ENCODE results near the gene CNTN5.

The CNTN5 gene

GRCh38 chr11:99170591-99170990 is 149.8 kb downstream of the CNTN5 start:
- no peak for DNase-seq (ENCODE audit: low read depth in 2 of 2)

- no peak for DNase-seq (ENCODE audit: low read depth in 2 of 2)
Observed at GRCh38 chr11:99171330-99171729, 150.6 kb downstream of the CNTN5 start.

GRCh38 chr11:99176430-99176829 is 155.7 kb downstream of the CNTN5 start:
- DNase-seq (ENCODE audit: low read depth in 2 of 2), result no peak

DNA sequence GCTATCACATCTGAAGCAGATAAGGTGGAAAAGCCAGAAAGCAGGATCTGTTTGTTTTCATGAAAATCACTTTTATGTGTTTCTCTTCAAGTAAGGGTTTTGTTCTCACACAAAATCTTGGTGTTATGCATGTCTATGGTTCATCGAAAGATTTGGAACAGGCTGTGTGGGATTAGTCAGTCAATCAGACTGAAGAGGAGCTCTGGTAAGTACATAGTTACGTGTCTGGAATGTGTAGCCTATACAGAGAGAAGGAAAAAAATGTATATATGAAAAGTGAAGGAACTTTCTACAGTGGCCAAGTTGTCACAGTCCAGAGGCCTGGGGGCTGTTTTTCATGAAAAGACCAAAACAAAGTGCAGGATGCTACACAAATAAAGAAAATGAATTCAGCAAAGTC is 156.7 kb downstream of the CNTN5 start:
- DNase-seq (ENCODE audit: low read depth in 2 of 2), result no peak

- no peak for DNase-seq (ENCODE audit: low read depth in 2 of 2)
Observed at GRCh38 chr11:99184146-99184545, 163.4 kb downstream of the CNTN5 start.

DNA sequence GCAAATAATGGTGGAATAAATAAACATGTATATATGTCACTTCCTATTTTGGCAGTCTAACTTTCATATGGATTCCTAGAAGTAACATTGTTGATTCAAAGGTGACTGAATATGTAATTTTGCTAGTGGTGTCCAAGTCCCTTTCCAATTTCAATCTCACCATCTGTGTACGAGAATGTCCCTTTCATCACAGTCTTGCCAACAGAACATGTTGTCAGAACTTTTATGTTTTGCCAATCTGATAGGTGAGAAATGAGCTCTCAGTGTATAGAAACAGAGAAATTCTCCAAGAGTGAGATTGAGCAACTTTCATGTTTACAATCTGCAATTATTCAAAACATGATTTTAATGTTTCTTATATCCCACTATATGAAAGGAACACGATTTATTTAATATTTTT is 167.5 kb downstream of the CNTN5 start:
- DNase-seq (ENCODE audit: low read depth in 2 of 2), result no peak

DNA sequence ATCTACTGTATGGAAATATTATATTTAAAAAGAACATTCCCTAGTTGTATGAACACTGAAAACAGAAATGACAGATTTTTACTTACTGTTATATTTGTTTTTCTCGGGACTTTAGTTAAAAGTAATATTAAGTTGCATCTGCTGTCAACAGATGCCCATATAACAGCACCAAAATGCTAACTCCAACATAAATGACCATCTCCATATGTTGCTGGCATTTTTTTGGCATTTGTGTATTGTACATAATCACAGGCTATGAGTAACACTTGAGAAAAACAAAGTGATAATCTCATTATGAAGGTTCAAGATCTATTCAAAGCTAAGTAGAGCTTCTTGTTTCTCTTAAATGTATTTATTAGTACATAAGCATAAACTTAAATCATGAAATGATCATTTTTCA is 172.0 kb downstream of the CNTN5 start:
- no peak for DNase-seq (ENCODE audit: low read depth in 2 of 2)

DNA sequence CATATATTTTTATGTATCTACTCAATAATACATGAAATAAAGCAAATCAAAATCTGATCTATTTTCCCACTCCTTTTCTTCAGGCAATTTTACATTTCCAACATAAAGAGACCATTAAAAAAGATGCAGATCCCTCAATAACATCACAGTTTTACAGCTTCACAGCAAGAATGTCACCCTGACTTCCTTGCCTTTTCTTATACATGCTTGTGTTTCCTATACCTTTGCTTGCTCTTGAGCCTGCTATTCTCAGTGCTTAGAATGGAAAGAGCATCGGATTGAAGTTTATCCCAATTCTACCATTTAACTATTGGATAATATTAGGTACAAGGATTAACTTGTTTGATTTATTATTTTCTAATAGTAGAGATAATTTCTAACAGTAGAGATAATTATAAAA is 176.7 kb downstream of the CNTN5 start:
- no peak for DNase-seq (ENCODE audit: low read depth in 2 of 2)

DNA sequence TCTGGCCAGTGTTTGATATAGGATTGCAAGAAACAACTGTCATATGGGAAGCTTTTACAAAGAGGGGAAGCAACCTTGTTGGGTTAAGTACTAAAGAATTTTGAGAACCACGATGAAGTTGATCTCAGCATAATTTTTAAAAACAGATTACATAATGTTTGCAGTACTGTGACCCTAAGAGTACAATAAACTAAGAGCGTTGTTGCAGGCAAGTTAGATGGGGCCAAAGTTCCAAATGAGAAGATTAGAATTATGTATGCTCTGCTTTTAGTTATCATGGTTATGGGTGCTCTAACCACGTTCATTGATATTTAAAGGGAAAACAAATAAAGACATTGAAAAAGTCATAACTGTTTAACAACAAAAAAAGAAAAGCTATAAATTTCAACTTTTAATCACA is 177.5 kb downstream of the CNTN5 start:
- no peak for DNase-seq (ENCODE audit: low read depth in 2 of 2)

DNA sequence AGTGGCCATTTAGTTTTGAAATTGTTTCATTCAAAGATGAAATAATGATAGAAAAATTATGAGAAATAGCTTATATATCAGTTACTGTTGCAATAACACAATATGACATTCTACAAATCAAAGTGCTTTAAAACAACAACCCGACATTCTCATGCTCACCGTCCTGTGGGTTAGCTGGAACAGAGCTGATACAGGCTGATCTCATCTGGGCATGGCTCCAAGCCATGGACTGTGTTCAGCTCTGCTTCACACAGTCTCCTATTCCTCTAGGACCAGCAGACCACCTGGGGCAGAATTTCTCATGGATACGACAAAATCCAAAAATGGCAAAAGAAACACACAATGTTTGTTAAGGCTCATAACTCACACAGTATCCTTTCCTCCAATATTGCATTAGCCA is 178.6 kb downstream of the CNTN5 start:
- DNase-seq (ENCODE audit: low read depth in 2 of 2), result no peak

DNA sequence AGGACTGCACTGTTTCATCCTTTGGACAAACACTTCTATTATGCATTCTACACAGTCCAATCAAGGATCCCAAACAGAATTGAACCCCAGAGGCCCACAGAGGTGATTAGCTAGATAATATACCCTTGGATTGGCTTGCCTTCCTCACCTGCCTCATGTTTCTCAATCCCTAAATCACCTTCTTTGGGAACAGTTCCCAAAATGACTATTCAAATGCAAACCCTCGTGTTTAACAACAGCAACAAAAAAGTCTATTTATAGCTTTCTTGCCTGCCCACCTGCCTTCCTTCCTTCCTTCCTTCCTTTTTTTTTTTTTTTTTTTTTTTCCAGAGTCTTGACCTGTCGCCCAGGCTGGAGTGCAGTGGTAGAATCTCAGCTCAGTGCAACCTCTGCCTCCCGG is 180.0 kb downstream of the CNTN5 start:
- no peak for DNase-seq (ENCODE audit: low read depth in 2 of 2)

DNA sequence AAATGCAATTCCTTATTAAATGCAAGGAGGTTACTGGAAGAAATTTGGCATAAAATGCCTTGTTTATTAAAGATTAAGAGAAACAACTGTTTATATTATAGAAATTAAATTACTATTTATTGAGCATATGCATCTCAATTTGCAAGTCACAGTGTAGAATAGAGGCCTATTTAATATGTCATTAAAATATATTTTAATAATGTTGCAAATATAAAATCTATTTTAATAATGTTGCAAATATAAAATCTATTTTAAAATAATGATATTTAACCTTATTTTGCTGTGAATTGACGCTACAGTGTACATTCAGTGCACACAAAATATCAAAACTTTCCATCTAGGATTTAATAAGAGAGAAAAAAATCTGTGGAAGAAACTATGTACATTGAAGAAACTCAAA is 188.1 kb downstream of the CNTN5 start:
- no peak for DNase-seq (ENCODE audit: low read depth in 2 of 2)

DNA sequence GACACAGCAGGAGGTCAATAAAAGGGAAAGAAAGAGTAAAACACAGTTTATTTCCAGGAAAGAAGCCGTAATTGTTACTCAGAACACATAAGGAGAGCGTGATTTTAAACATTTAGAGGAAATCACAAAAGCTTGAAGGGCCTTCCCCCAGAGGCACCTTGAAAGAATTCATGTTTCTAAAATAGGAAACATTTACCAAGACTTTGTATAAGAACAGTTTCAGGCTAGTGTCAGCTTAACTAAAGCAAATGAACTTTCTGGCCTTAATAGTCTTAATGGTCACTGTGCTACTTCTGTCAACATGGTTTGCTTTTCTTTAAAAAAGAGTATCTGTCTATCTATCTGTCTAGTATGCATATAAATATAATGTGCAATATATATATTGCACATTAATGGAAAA is 208.8 kb downstream of the CNTN5 start:
- DNase-seq (ENCODE audit: low read depth in 2 of 2), result no peak

DNA sequence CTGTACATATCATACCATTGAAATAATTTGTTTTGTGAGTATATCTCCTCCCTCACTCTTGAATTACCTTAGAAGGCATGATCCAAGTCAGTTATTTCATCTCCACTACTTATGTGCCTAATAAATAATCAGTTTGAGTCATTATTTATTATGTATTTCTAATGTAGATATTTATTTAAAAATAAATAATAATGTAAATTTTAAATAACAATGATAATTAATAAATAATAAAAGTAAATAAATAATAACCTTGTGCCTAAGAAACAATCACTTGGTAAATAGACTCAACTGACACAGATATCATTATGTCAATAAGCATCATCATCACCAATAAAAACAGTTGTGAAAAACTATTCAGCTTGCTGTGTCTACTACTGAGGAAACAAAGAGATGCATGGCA is 213.8 kb downstream of the CNTN5 start:
- DNase-seq (ENCODE audit: low read depth in 2 of 2), result no peak

GRCh38 chr11:99238401-99238800 is 217.7 kb downstream of the CNTN5 start:
- no peak for DNase-seq (ENCODE audit: low read depth in 2 of 2)

DNA sequence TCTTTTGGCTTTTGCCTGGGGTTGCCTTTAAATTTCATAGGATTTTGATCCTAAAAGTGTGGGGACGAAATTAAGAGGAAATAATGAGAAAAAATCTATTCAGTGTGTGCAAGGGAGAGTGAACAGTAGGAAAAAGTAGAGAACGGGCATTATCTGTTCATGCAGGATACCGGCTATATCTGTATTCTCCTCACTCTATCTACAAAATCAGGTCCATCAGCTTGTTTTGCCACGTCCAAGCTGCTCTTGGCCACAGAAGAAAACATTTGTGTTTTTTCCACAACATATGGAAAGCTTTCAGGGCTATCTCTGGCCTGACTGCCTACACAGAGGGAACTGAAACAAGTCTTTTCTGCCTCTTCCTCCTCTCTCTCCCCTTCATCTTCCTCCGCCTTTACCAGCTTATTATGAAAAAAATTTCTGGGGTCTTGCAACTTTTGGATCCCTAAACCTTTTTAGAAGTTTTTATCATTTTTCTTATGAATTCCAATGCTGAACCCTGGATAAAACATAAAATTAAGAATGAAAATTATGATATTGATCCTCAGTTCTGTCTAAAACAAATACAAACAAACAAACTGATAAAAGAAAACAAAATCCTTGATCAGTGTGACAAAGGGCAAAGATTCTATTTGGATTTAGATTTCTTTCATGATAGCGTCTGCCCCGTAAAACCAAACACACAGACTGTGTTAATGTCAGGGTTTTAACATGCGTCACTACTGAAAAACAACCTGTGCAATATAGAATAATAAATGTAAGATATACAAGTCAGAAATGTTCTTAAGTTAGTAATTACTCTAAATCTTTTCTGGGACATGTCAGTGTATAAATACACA is 219.7 kb downstream of the CNTN5 start:
- no peak for DNase-seq (ENCODE audit: low read depth in 2 of 2)

DNA sequence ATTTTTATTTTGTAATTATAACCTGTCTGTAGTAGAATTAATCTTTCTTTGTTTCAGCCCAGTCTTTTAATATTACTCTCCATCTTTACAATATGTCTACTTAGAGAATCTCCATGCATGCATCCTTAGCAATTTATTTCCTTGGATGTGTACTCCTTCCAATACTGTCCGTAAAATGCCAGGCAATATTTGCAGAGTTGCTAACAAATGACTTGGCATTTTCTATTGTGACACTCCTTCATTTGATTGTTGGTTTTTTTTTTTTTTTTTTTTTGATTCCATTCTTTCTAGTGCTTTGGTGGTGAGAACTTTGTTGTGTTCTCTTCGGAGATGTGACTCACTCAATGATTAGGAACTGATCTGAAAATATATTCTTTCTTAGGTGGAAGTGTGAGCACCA is 220.3 kb downstream of the CNTN5 start:
- no peak for DNase-seq (ENCODE audit: low read depth in 2 of 2)

DNA sequence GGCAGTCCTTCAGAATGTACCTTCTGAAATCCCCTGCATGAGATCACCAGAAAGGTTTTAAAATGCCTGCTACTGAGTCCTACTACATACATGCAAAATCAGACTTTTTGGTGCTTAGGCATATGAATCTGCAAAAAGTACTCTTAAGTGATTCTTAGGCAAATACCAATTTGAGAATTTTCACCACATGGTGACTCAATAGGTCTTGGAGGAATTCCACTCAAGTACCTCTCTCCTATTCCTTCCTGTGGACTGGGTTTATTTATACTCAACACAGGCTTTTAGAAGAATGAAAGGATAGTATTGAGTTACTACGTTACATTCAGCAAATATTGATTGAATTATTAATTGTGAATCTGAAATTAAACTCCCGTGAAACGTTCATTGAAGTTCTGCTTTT is 223.9 kb downstream of the CNTN5 start:
- DNase-seq (ENCODE audit: low read depth in 2 of 2), result no peak

GRCh38 chr11:99246199-99246598 is 225.4 kb downstream of the CNTN5 start:
- no peak for DNase-seq (ENCODE audit: low read depth in 2 of 2)

DNA sequence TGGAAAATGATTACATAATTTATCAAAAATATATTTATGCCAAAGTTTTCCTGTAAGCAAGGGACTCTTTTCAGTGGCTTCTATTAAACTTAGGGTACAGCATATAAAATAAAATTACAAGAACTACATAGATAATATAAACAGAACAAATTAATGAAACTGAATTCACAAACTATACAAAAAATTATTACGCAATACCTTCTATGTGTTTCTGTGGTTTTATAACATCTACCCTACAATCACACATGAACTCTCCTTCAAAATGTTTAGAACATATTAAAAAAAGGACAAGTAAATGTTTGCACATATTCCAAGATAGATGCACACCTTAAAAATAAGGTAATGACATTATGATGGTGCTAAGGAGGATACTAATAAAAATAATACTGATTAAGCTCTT is 235.9 kb downstream of the CNTN5 start:
- DNase-seq (ENCODE audit: low read depth in 2 of 2), result no peak

GRCh38 chr11:99257131-99257530 is 236.4 kb downstream of the CNTN5 start:
- DNase-seq (ENCODE audit: low read depth in 2 of 2), result no peak

- DNase-seq (ENCODE audit: low read depth in 2 of 2), result no peak
Observed at GRCh38 chr11:99260696-99261095, 239.9 kb downstream of the CNTN5 start.

GRCh38 chr11:99268886-99269285 is 248.1 kb downstream of the CNTN5 start:
- DNase-seq (ENCODE audit: low read depth in 2 of 2), result no peak

DNA sequence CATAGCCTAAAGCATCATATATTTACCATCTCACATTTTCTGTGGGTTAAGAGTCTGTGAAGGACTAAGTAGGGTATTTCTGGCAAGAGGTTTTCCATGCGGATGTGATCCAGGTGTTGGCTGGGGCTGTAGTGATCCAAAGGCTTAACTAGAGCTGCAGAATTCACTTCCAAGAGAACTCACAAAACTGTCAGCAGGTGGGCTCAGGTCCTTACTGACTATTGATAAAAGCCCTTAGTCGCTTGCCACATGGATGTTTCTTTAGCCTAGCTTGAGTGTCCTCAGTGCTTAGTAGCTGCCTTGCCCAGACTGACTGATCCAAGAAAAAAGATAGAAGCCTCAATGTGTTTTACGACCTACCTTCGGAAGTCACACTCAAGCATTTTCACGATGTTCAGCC is 250.8 kb downstream of the CNTN5 start:
- no peak for DNase-seq (ENCODE audit: low read depth in 2 of 2)
